Muscle of leg (tissue), 11 donors: ENCODE data around the gene DPF1. TPM values are rescaled to one million over a fixed set of nuclear protein-coding genes. Genes with fewer than 3 reads are reported as not detected.
A peak's percentile ranks its signal among the peaks of the same experiment; 100 is the strongest.
"Not testable (repeated sequence)": the region's sequence is repeated elsewhere in the genome, so short reads cannot be mapped to it uniquely, and the experiment has no call there.

Source experiments
- DNase-seq: peaks from one replicate; pipeline ENCODE4 v3.0.0; 2013
- H3K27ac ChIP-seq: one replicate; pipeline ENCODE4 v1.5.1; 2013; ENCODE audit warnings: mild to moderate bottlenecking, low read length, control low read depth
- H3K27me3 ChIP-seq: one replicate; pipeline ENCODE4 v1.6.1; 2013; ENCODE audit warnings: low read length; ENCODE audit not compliant: control insufficient read depth, insufficient read depth
- H3K36me3 ChIP-seq: one replicate; pipeline ENCODE4 v1.6.1; 2013; ENCODE audit warnings: low read length; ENCODE audit not compliant: control insufficient read depth, insufficient read depth
- H3K4me1 ChIP-seq: one replicate; pipeline ENCODE4 v1.6.1; 2013; ENCODE audit warnings: low read length; ENCODE audit not compliant: control insufficient read depth, insufficient read depth
- H3K4me3 ChIP-seq: one replicate; pipeline ENCODE4 v1.5.1; 2013; ENCODE audit warnings: low read length, control low read depth
- H3K9me3 ChIP-seq: replicated peaks from 2 replicates; pipeline ENCODE4 v1.6.1; 2013; ENCODE audit warnings: low read depth, low read length; ENCODE audit not compliant: control insufficient read depth
- WGBS: methylation state at CpG from one replicate; pipeline ENCODE4 v1.1.5; 2013; ENCODE audit warnings: missing lambda C conversion rate; ENCODE audit not compliant: insufficient coverage; 5-methylcytosine and 5-hydroxymethylcytosine counted together
- polyA plus RNA-seq, 8 donors: library from polyadenylated mRNA; unstranded; fragments of 120-200 nt; gene quantifications; one replicate each; pipeline versions ENCODE4 v1.2.1 to v1.2.3, GENCODE V29; 2013; ENCODE audit warnings: inconsistent platforms in 1 of 8, low replicate concordance in 1 of 8; ENCODE audit not compliant: insufficient read length in 8 of 8, insufficient read depth in 1 of 8
- total RNA-seq: library from RNA; stranded (reverse); fragments of 120-200 nt; gene quantifications from one replicate; pipeline ENCODE4 v1.2.4, GENCODE V29; 2013

DPF1 gene
- total and polyA plus RNA-seq, 9 donors = 2.0 to 4.9 (median 4.3) TPM

DNA sequence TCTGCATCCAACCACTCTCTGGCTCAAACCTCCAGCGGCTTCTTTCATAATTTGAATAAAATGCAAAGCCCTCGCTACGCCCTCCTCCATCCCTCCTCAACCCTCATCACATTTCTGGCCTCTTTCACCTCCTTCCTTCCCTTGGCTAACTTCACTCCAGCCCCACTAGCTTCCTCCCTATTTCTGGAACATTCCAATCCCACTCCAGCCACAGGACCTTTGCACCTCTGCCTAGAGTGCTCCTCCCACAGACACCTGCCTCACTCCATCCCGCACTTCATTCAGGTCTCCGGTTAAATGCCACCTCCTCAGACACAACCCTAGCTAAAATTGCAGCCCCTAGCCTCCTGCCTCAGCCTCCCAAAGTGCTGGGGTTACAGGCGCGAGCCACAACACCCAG lies 7.9 kb upstream of the DPF1 start:
- peaks cover 37% of the 10 kb centered on the region for H3K27me3 ChIP-seq
- 84% methylated on average over 5 of the region's 7 CpGs for WGBS
- DNase-seq = no peak
- H3K4me1 ChIP-seq = peaks cover 12% of the 10 kb centered on the region
- H3K36me3 ChIP-seq = no peaks in the 10 kb centered on the region
- H3K9me3 ChIP-seq = no peaks in the 10 kb centered on the region
- no peak overlapping the region for H3K4me3 ChIP-seq
- H3K27ac ChIP-seq = no peak overlapping the region

DNA sequence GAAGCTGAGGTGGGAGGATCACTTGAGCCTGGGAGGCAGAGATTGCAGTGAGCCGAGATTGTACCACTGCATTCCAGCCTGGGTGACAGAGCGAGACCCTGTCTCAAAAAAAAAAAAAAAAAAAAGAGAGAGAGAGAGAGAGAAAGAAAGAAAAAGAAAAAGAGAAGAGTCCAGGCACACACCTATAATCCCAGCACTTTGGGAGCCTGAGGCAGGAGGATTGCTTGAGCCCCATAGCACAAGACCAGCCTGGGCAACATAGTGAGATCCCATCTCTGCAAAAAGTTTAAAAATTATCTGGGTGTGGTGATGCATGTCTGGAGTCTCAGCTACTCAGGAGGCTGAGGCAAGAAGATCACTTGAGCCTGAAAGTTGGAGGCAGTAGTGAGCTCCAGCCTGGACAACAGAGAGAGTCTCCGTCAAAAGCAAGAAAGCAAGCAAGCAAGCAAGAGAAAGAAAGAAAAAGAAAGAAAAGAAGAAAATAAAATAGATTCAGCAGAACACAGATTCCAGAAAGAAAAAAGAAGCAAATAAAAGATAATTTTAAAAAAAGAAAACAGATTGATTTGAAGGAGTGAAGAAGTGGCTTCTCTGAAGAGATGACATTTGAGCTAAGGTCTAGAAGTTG lies 6.6 kb upstream of the DPF1 start:
- DNase-seq, H3K9me3 ChIP-seq, H3K27ac ChIP-seq, H3K36me3 ChIP-seq, H3K4me3 ChIP-seq: not testable (repeated sequence)
- Histone ChIP-seq H3K27me3 (peaks cover 41% of the 10 kb centered on the region), H3K4me1 (peaks cover 12% of the 10 kb centered on the region)
- whole genome bisulfite sequencing = no CpG with 5 or more reads among the region's 3 CpGs

DNA sequence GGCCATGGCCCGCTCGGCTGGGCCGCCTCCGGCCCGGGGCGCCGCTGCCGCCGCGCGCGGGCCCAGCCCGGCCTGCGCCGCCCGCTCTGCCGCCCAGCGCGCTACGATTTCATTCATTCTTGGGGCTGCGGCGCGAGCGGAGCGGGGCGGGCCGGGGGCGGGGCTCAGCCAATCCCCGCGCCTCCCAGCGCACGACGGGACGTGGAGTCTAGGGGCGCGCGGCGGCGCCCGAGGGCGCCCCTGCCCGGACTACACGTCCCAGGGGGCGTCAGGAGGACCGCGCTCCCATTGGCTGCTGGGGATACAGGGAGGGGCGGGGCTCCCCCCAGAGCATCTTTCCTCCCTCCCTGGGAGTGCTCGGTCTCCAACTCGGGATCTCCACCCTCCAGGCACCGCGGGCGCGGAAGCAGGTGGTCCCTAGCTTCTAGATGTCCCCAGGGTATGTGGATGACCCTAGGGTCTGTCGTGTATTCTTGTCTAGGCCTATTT lies 5.6 kb upstream of the DPF1 start:
- Histone ChIP-seq H3K27me3 (peaks cover 43% of the 10 kb centered on the region), H3K27ac (no peak overlapping the region), H3K36me3 (no peaks in the 10 kb centered on the region), H3K9me3 (no peaks in the 10 kb centered on the region), H3K4me1 (peaks cover 12% of the 10 kb centered on the region), H3K4me3 (no peak overlapping the region)
- peak; percentile 79 for DNase-seq
- under 1% methylated on average over 47 of the region's 54 CpGs for WGBS

DNA sequence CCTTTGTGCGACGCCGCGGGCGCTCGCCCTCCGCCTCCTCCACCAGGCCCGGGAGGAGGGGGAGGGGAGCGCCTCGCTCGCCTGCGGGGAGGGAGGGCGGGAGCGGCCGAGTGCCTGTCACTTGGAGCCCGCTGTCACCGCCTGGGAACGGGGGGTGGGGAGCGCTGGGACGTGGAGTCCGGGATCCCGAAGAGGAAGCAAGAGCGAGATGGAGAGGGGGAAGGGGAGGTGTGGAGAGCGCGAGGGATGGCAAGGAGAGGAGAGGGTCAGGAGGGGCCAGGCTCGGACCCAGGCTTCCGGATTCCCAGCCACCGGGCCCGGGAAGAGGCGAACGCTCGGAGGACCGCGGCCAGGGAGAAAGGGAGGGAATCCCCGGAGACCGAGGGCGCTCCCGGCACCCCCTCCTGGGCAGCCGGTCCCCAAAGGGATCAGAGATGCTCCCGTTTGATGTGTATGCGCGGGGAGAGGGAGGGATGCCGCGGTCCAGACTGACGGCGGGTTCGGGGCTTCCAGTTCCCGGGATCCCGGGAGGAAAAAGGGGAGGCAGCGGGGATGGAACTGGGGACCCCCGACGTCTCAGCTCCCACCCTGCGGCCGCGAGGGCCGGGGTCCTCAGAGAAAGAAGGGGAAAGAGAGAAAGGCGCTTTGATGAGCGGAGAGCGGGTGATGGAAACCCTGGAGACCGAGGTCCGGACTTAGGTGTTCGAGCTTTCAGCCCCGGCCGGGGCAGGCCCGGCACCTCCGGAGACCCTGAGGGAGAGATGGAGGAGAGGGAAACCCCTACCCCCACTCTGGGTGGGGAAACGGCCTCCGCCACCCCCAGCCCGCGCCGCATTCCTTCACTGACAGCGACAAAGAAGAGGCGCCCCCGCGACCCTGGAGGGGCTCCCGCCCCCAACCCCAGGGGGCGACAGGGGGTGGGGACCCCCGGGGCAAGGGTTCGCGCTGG lies 4.7 kb upstream of the DPF1 start:
- Histone ChIP-seq H3K4me1 (peaks cover 18% of the 10 kb centered on the region), H3K9me3 (no peaks in the 10 kb centered on the region), H3K4me3 (peak overlapping the region; percentile 35), H3K36me3 (no peaks in the 10 kb centered on the region), H3K27ac (no peak overlapping the region), H3K27me3 (peaks cover 43% of the 10 kb centered on the region)
- DNase-seq = no peak
- WGBS = under 1% methylated on average over 57 of the region's 80 CpGs

DNA sequence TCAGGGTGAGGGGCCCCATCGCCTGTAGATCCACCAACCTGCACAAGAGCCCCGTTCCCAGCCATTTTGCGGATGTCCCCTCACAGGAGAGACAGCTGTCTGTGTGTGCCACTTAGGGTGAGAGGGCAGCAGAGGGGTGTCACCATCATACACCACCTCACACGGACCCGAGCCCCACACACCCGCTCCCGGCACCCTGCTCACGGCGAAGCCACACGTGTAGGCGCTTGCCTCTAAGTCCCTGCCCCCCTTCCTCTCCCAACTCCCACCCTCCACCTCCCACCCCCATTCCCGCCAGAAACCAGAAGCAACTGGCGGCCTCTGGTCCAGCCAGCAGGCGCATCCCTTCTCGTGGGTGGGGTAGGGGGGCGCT lies 4.0 kb upstream of the DPF1 start:
- peaks cover 22% of the 10 kb centered on the region for H3K4me1 ChIP-seq
- no peaks in the 10 kb centered on the region for H3K36me3 ChIP-seq
- H3K27ac ChIP-seq = no peak overlapping the region
- H3K9me3 ChIP-seq = no peaks in the 10 kb centered on the region
- DNase-seq = no peak
- no peak overlapping the region for H3K4me3 ChIP-seq
- WGBS = no CpG with 5 or more reads among the region's 16 CpGs
- peaks cover 46% of the 10 kb centered on the region for H3K27me3 ChIP-seq

DNA sequence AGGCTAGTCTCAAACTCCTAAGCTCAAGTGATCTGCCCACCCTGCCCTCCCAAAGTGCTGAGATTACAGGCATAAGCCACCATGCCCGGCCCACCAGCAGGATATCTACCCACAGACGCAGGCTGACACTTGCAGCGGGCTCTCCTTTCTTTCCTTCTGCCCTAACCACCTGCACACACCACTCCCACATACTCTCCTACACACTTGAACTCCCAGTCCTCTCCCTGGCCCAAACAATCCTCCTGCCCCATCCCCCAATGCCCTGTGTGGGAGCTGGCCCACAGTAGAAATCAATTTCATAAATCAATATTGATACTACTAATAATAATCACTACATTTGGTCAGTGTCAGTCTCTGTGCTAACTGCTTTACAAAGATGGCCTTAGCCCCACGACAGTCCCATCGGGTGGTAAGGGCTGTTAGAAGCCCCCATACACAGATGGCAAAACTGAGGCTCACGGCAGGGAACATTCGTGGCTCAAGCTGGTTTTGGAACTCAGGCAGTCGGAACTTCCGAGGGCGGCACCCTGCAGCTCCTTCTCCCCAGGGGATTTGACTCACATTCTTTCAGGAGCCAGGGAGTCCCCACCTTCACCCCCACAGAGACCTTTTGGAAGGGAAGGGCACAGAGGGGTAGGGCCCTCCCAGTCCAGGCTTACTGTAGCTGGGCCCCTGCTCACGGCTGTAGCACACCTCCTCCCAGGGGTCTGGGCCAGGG lies 3.4 kb upstream of the DPF1 start:
- Histone ChIP-seq H3K27me3 (peaks cover 46% of the 10 kb centered on the region), H3K36me3 (no peaks in the 10 kb centered on the region), H3K4me3 (no peak overlapping the region), H3K9me3 (no peaks in the 10 kb centered on the region), H3K4me1 (peaks cover 22% of the 10 kb centered on the region), H3K27ac (no peak overlapping the region)
- DNase-seq = no peak
- WGBS = 72% methylated on average over 7 of the region's 11 CpGs

DNA sequence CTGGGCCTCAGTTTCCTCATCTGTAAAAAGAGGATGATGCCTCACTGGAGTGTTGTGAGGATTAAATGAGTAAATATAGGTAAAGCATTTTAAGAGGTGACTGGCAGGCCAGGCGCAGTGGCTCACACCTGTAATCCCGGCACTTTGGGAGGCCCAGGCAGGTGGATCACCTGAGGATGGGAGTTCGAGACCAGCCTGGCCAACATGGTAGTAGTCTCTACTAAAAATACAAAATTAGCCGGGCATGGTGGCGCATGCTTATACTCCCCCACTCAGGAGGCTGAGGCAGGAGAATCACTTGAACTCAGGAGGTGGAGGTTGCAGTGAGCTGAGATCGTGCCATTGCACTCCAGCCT lies 819 bp upstream of the DPF1 start:
- H3K36me3 ChIP-seq, DNase-seq, H3K4me3 ChIP-seq, H3K27ac ChIP-seq, H3K9me3 ChIP-seq: not testable (repeated sequence)
- Histone ChIP-seq H3K27me3 (peaks cover 29% of the 10 kb centered on the region), H3K4me1 (peaks cover 22% of the 10 kb centered on the region)
- WGBS = 96% methylated on average over 3 of the region's 6 CpGs

DNA sequence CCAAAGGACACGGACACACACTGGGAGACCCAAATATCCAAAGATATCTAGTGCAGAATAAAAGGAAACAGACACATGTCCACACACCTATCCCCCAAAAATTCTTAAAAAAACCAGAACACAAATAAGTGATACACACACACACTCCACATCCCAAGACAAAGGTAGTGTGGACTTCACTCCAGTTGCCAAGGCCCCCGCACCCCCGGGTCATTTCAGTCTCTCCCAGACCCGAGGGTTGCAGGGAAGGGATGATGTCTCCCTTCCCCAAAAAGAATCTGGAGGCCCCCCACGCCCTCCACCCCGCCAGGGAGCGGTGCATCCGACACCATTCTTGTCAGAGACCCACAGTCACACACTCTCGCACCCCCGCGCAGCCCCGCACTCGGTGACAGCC lies 407 bp downstream of the DPF1 start:
- Histone ChIP-seq H3K9me3 (no peaks in the 10 kb centered on the region), H3K27ac (no peak overlapping the region), H3K4me3 (peak overlapping the region; percentile 55), H3K36me3 (peaks cover under 1% of the 10 kb centered on the region), H3K4me1 (peaks cover 15% of the 10 kb centered on the region), H3K27me3 (peaks cover 19% of the 10 kb centered on the region)
- no peak for DNase-seq
- WGBS = 6% methylated on average over 13 of the region's 13 CpGs

DNA sequence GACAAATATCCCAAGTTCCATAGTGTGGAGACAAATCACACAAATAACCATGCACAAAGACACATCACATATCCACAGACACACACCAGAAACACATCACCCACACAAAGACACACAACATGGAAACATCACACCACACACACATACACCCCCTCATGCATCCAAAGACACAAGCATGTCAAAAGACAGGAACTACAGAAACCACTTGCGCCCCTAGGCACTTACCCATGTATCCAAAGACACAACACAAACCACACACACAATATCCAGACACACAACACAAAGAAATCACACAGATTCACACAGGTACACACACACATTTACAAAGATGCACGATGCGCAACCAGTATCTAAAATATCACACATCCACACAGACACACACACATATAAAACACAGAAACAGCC lies 901 bp downstream of the DPF1 start:
- H3K9me3 ChIP-seq = no peaks in the 10 kb centered on the region
- peak overlapping the region; percentile 55 for H3K4me3 ChIP-seq
- no peak overlapping the region for H3K27ac ChIP-seq
- DNase-seq = no peak
- peaks cover 13% of the 10 kb centered on the region for H3K4me1 ChIP-seq
- H3K27me3 ChIP-seq = peaks cover 17% of the 10 kb centered on the region
- peaks cover 5% of the 10 kb centered on the region for H3K36me3 ChIP-seq
- 88% methylated on average over 3 of the region's 3 CpGs for WGBS
